Stimulated activated CD4-positive, alpha-beta T cell treated with anti-CD3 and anti-CD28 coated beads, Interleukin-1b, Interleukin-23, amount 100 ng/mL, for 1 hour (primary cell): ENCODE data around the gene LHFPL3.
"Not testable (repeated sequence)": the region's sequence is repeated elsewhere in the genome, so short reads cannot be mapped to it uniquely, and the experiment has no call there.

Source experiments
- DNase-seq, 2 donors: peaks; one replicate each; pipeline ENCODE4 v3.0.0-alpha.2; 2020; ENCODE audit warnings: low read depth in 2 of 2

Gene LHFPL3

GRCh38 chr7:104894726-104895521 is 566.5 kb downstream of the LHFPL3 start:
- no peak for DNase-seq

- DNase-seq: no peak
Measured at GRCh38 chr7:104895522-104896236, 567.3 kb downstream of the LHFPL3 start.

- DNase-seq: no peak
Measured at GRCh38 chr7:104898434-104898833, 570.0 kb downstream of the LHFPL3 start.

GRCh38 chr7:104900525-104901239 is 572.3 kb downstream of the LHFPL3 start:
- DNase-seq: no peak

- DNase-seq: no peak
Measured at GRCh38 chr7:104901240-104901619, 572.8 kb downstream of the LHFPL3 start.

- DNase-seq: no peak
Measured at GRCh38 chr7:104902183-104902582, 573.8 kb downstream of the LHFPL3 start.

GRCh38 chr7:104903044-104903443 is 574.6 kb downstream of the LHFPL3 start:
- DNase-seq: no peak

GRCh38 chr7:104903846-104904245 is 575.4 kb downstream of the LHFPL3 start:
- no peak for DNase-seq

GRCh38 chr7:104906032-104906431 is 577.6 kb downstream of the LHFPL3 start:
- no peak for DNase-seq

- no peak for DNase-seq
Measured at GRCh38 chr7:104906556-104906955, 578.2 kb downstream of the LHFPL3 start.

GRCh38 chr7:104908636-104909035 is 580.2 kb downstream of the LHFPL3 start:
- no peak for DNase-seq

GRCh38 chr7:104909096-104909495 is 580.7 kb downstream of the LHFPL3 start:
- DNase-seq: no peak

GRCh38 chr7:104914421-104914820 is 586.0 kb downstream of the LHFPL3 start:
- DNase-seq: no peak

GRCh38 chr7:104921596-104921995 is 593.2 kb downstream of the LHFPL3 start:
- DNase-seq: no peak

- no peak for DNase-seq
Measured at GRCh38 chr7:104922182-104923009, 594.0 kb downstream of the LHFPL3 start.

GRCh38 chr7:104923010-104923421 is 594.6 kb downstream of the LHFPL3 start:
- DNase-seq: peak; percentile 29

- not testable (repeated sequence) for DNase-seq
Measured at GRCh38 chr7:104926189-104926588, 597.8 kb downstream of the LHFPL3 start.

- no peak for DNase-seq
Measured at GRCh38 chr7:104926601-104927041, 598.2 kb downstream of the LHFPL3 start.

GRCh38 chr7:104927055-104927454 is 598.7 kb downstream of the LHFPL3 start:
- no peak for DNase-seq

GRCh38 chr7:104928721-104929400 is 600.5 kb downstream of the LHFPL3 start:
- no peak for DNase-seq

GRCh38 chr7:104929921-104930320 is 601.5 kb downstream of the LHFPL3 start:
- DNase-seq: no peak
